Stimulated activated CD4-positive, alpha-beta T cell treated with anti-CD3 and anti-CD28 coated beads, Interleukin-4, amount 100 ng/mL, for 24 hours (primary cell): ENCODE measurements around the gene SLC49A3.
"Not testable (repeated sequence)": the region's sequence is repeated elsewhere in the genome, so short reads cannot be mapped to it uniquely, and the experiment has no call there.

Source experiments
- DNase-seq: peaks from one replicate; pipeline ENCODE4 v3.0.0-alpha.2; 2020

Gene SLC49A3

GRCh38 chr4:680091-680490, 8.9 kb downstream of the SLC49A3 start:
- DNase-seq: no peak

- DNase-seq: no peak
These were observed 9.3 kb downstream of the SLC49A3 start for GRCh38 chr4:679629-680028.

DNA sequence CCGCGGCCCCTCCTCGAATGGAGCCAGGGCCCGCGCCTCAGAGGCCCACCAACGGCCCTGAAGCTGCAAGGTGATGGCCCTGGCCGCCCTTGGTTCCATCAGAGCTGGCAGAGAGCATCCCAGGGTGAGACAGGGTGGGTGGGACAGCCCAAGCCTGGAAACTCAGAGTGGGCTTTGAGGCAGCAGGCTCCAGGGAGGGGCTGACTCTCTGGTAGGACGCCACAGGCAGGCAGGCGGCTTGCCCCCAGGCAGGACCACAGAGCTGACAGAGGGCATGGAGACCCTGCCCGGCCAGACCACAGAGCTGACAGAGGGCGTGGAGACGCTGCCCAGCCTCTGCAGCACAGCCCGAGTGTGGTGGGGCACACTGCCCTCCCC, 9.9 kb downstream of the SLC49A3 start:
- no peak for DNase-seq

DNA sequence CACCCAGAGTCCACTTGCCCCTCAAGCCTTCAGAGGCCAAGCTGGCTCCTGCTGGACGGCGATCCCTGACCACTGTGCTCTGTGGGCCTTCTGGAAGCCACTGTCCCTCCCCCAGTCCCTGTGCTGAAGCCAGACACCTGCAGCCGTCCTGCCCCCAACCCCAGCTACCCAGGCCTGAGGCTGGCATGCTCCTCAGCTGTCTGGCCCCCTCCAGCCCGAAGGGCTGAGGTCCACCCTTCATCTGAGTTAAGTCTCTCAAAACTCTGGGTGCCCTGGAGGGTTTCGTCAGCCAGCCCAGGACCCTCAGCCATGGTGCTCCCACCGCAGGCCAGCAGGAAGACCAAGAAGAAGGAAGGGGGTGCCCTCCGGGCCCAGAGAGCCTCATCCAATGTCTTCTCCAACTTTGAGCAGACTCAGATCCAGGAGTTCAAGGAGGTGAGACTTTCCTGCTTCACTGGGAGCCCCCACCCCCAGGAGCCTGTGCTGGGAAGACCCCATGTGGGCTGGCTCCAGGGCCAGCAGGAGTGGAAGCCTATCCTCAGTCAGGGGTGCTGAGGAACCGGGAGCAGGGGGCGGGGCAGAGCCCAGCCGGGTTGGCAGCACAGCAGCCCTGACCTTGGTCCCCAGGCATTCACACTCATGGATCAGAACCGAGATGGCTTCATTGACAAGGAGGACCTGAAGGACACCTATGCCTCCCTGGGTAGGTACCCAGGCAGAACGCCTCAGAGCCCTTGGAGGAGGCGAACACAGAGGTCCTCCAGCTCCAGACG, 10.4 kb downstream of the SLC49A3 start:
- DNase-seq: no peak

- peak; percentile 34 for DNase-seq
These were observed 11.3 kb downstream of the SLC49A3 start for GRCh38 chr4:677431-678293.

DNA sequence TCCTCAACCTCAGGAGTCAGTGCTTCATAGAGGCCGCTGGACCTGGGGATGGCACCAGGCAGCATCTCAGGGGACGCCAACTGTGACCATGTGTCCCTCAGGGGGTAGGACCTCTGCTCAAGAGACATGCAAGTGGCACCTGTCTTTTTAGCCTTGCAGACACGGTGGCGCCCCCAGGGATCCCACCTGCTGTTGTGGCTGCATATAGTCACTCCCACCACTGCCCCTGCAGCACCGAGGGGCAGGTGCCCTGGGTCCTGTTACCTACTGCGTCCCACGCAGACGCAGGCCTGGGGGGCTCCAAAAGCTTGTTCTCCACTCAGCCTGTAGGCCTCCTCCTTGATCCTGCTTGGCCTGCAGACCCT, 12.1 kb downstream of the SLC49A3 start:
- no peak for DNase-seq

- DNase-seq: no peak
These were observed 12.7 kb downstream of the SLC49A3 start for GRCh38 chr4:675980-676870.

- DNase-seq: no peak
These were observed 13.7 kb downstream of the SLC49A3 start for GRCh38 chr4:675036-675882.

GRCh38 chr4:674172-675035, 14.5 kb downstream of the SLC49A3 start, which contains the start of the genes ATP5ME and MYL5:
TSS of gene ATP5ME (minus strand) at chr4:674276. CDS start at chr4:674247, 29 bp downstream.
TSS of gene MYL5 (plus strand) at chr4:674542. CDS start at chr4:678027, 3,485 bp downstream.
- DNase-seq: peak; percentile 97

DNA sequence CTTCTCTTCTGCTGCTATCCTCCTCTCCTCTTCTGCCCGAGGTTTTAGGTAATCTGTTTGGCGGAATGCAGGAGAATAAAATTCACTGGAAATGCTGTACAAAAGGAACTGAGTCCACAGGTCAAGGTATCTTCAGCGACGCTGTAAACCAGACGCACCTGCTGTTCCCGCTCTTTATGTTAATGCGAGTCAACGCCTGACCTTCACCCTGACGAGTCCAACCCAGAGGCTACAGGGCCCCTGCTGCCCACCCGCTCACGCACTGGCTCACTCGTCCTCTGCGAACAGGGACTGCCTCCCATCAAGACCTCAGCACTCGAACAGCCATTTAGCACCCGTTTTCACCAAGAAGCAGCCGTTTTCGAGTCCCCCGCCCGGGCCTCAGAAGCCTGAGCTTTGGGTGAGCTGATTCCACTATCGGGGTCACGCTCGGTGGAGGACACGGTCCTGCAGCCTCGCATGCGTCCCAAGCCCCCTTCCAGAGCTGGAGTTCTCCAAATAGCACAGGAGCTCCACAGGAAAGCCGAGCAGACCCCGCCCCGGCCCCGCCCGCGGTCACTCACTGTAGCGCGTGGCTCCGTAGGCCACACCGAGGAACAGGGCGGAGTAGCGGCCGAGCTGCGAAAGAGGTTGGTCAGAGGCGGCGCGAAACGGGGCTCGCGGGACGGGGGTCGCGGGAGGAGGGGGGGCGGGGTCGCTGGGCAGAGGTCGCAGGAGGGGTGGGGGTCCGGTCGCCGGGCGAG, 15.4 kb downstream of the SLC49A3 start:
- DNase-seq: no peak

DNA sequence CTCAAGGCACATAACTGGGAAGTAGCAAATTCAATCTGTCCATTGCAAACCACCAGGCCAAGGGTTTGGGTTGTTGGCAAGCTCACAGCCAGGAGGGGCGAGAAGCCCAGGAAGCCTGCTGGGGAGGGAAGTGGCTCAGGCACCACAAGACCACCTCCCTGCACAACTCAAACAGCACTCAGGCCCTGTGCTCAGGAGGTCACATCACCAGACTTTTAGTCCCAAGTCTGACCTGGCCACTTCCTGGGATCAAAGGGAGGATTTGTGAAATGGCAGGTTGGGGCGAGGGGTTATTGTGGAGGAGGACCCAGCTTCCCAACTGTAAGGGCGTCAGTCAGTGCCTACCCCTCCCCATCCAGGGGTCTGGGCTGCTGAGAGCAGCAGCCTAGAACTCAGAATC, 17.2 kb downstream of the SLC49A3 start:
- no peak for DNase-seq

DNA sequence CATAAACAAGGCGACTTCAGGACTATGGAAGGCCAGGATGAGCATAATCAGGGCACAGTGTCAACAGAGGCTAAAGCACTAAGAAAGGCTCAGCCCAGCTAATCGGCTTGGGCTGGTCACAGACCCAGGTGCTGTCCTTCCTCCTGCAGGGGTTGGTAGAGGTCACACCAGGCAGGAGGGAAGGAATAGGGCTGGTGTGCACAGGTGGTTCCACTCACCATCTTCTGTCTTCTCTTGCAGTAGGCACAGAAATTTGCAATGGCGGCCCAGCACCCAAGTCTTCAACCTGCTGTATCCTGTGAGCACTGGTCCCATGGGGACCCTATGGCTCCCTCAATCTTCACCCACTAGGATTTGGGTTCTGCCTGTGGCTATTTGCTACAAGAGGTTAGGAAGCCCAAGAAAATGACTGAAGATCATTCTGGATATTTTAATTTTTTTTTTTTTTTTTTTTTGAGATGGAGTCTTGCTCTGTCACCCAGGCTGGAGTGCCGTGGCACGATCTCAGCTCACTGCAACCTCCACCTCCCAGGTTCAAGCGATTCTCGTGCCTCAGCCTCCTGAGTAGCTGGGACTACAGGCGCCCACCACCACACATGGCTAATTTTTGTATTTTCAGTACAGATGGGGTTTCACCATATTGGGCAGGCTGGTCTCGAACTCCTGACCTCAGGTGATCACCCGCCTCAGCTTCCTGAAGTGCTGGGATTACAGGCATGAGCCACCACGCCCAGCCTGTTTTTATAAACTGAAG, 19.0 kb downstream of the SLC49A3 start:
- not testable (repeated sequence) for DNase-seq

DNA sequence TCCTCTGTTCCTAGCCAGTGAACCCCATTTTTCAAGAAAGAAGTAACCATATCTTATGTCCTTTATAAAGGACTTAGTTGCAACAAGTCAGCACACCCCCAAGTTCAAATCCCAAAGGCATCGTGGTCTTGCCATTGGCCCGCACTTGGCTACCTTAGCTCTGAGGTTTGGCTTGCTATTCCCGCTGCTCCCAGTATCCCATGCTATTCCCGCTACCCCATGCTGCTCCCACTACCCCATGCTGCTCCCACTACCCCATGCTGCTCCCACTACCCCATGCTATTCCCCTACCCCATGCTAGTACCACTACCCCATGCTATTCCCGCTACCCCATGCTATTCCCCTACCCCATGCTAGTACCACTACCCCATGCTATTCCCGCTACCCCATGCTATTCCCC, 20.7 kb downstream of the SLC49A3 start:
- DNase-seq: not testable (repeated sequence)

GRCh38 chr4:667545-667925, 21.4 kb downstream of the SLC49A3 start:
- DNase-seq: no peak

DNA sequence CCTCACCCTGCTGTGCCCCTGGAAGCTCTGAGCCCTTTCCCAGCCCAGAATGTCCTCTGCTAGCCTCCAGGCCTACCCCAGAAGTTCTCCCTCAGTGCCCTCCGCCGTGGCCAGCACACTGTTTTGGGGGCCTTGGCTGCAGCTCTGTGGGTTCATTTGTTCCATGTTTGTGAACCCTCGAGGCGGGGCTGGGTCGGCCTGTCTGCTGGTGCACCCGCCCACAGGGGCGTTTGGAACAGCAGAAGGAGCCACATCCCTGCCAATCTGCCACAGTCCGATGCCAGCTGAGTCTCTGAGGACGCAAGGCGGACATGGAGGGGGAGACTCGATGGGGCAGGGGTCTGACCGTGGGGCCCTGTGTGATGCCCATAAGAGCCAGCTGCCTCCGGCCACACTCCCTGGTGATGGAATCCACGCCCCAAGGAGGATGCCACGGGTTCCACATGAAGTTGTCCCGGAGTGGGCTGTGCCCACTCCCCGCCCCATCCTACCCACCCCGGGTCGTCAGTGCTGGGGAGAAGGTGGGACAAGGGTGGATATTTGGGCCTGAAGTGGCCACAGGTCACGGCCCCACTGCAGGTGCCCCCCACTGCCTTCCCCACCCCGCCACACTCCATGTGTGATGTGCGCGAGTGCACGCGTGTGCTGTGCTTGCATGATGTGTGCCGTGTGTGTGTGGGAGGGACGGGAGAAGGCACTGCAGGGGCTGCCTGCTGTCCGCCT, 22.0 kb downstream of the SLC49A3 start:
- DNase-seq: no peak

DNA sequence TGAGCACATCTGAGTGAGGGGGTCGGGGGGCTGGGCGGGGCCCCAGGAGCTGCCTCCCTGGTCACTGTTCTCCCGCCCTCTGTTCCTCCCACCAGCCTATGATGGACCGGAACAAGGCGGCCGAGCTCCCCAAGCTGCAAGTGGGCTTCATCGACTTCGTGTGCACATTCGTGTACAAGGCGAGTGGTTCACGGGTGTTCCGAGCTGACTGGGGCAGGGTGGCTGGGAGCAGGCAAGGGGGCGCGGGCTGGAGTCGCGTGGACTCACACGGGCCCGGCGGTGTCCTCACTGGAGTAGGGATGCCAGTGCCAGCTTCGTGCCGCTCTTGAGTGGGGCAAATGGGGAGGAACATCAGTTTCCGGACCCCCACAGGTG, 22.5 kb downstream of the SLC49A3 start:
- no peak for DNase-seq

- no peak for DNase-seq
These were observed 23.1 kb downstream of the SLC49A3 start for GRCh38 chr4:665751-666435.

DNA sequence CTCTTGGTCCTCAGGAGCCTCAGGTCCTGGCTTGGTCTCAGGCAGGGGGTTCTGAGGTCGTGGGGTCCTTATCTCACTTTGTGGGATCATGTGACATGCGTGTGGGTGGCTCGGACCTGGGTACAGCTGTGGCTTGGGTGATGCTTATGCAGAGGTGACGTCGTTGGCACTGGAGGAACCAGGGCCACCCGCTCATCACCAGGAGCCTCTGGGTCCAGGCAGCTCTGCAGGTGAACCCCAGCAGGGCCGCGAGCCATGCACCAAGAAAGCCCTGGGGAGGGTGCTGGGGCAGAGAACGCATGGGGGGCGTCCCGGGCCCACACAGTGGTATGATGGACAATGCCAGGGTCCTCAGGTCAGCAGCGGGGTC, 23.6 kb downstream of the SLC49A3 start:
- DNase-seq: no peak
